Smooth muscle cell (in vitro differentiated cells): ENCODE results near the gene CNTNAP2. TPM values are rescaled to one million over a fixed set of nuclear protein-coding genes. Genes with fewer than 3 reads are reported as not detected.

Experiments
- DNase-seq: peaks from one replicate; lab custom pipeline; 2025; ENCODE audit not compliant: unreplicated experiment; lab: John Stamatoyannopoulos, UW
- H2AFZ ChIP-seq: fragments of 200-600 bp; sonication (generic); 2 replicates; pipeline ENCODE4 v1.6.0; 2016; ENCODE audit warnings: antibody characterized with exemption, low read depth, mild to moderate bottlenecking
- H3F3A ChIP-seq: fragments of 200-600 bp; sonication (generic); 2 replicates; pipeline ENCODE4 v1.6.0; 2017; ENCODE audit warnings: antibody characterized with exemption, low read depth
- H3K27ac ChIP-seq: fragments of 200-600 bp; sonication (generic); 2 replicates; pipeline ENCODE4 v1.5.1; 2016; ENCODE audit warnings: low read depth, mild to moderate bottlenecking
- H3K27me3 ChIP-seq: fragments of 200-600 bp; sonication (generic); 2 replicates; pipeline ENCODE4 v1.6.1; 2016; ENCODE audit warnings: low read depth, mild to moderate bottlenecking
- H3K36me3 ChIP-seq: fragments of 200-600 bp; sonication (generic); 2 replicates; pipeline ENCODE4 v1.5.1; 2016; ENCODE audit warnings: low read depth
- H3K4me1 ChIP-seq: fragments of 200-600 bp; sonication (generic); 2 replicates; pipeline ENCODE4 v1.5.1; 2016; ENCODE audit warnings: low read depth
- H3K4me2 ChIP-seq: fragments of 200-600 bp; sonication (generic); 2 replicates; pipeline ENCODE4 v1.6.0; 2016; ENCODE audit warnings: mild to moderate bottlenecking
- H3K4me3 ChIP-seq: fragments of 200-600 bp; sonication (generic); 2 replicates; pipeline ENCODE4 v1.5.1; 2016; ENCODE audit warnings: mild to moderate bottlenecking
- H3K79me2 ChIP-seq: fragments of 200-600 bp; sonication (generic); 2 replicates; pipeline ENCODE4 v1.6.0; 2016; ENCODE audit warnings: low read depth, mild to moderate bottlenecking
- H3K9ac ChIP-seq: fragments of 200-600 bp; sonication (generic); 2 replicates; pipeline ENCODE4 v1.6.0; 2016; ENCODE audit warnings: low read depth
- H3K9me3 ChIP-seq: fragments of 200-600 bp; sonication (generic); replicated peaks from 2 replicates; pipeline ENCODE4 v1.5.1; 2016; ENCODE audit warnings: low read depth
- H4K20me1 ChIP-seq: fragments of 200-600 bp; sonication (generic); 2 replicates; pipeline ENCODE4 v1.6.0; 2016; ENCODE audit warnings: low read depth
- WGBS: methylation state at CpG from one replicate; pipeline ENCODE4 v1.1.7; 2016; ENCODE audit warnings: low lambda C conversion rate; 5-methylcytosine and 5-hydroxymethylcytosine counted together
- polyA plus RNA-seq: library from polyadenylated mRNA; unstranded; fragments of >200 nt; fragmentation: Nextera tagmentation; extraction: Ambion mirVana; gene quantifications from 2 replicates; pipeline ENCODE4 v1.2.1, GENCODE V29; 2016
- total RNA-seq: library from RNA; depleted of rRNA; stranded (reverse); fragments of >200 nt; gene quantifications from 2 replicates; pipeline ENCODE4 v1.2.3, GENCODE V29; 2014
- TF ChIP-seq, protein P1 (sequence below): fragments of 200-600 bp; sonication (generic); IDR thresholded peaks from 2 replicates; pipeline ENCODE4 v1.5.1; 2017; ENCODE audit warnings: borderline replicate concordance, mild to moderate bottlenecking, antibody characterized with exemption; ENCODE audit not compliant: insufficient read depth, poor library complexity, severe bottlenecking

The CNTNAP2 gene
- total and polyA plus RNA-seq, 2 experiments from 2014 or later: 1.7 to 9.0 TPM

DNA sequence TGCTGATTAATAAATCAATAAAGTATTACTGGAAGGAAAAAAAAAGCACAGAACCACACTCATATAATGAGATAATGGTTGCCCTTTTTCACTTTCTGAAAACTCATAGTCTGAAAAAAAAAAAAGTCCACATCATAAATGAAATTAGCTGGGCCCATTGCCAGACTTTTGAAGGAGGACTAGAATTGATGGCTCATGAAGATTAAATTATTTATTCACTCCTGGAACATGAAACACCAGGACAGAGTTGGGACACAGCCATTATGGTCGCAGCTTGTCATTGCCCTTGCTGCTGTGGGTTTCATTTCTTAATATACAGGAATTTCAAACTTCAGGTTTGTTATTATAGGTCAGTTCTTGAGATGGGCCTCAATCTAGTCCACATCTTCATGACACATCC lies 91.9 kb downstream of the CNTNAP2 start:
- WGBS: 82% methylated on average over 1 of the region's 1 CpG
- TF ChIP-seq, protein P1, sequence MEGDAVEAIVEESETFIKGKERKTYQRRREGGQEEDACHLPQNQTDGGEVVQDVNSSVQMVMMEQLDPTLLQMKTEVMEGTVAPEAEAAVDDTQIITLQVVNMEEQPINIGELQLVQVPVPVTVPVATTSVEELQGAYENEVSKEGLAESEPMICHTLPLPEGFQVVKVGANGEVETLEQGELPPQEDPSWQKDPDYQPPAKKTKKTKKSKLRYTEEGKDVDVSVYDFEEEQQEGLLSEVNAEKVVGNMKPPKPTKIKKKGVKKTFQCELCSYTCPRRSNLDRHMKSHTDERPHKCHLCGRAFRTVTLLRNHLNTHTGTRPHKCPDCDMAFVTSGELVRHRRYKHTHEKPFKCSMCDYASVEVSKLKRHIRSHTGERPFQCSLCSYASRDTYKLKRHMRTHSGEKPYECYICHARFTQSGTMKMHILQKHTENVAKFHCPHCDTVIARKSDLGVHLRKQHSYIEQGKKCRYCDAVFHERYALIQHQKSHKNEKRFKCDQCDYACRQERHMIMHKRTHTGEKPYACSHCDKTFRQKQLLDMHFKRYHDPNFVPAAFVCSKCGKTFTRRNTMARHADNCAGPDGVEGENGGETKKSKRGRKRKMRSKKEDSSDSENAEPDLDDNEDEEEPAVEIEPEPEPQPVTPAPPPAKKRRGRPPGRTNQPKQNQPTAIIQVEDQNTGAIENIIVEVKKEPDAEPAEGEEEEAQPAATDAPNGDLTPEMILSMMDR: no peak
- DNase-seq: no peak
- Histone ChIP-seq H3K27ac (no peak overlapping the region), H3F3A (no peaks in the 10 kb centered on the region), H2AFZ (no peak overlapping the region), H3K79me2 (no peaks in the 10 kb centered on the region), H3K9ac (no peak overlapping the region), H3K36me3 (no peaks in the 10 kb centered on the region), H3K9me3 (no peaks in the 10 kb centered on the region), H3K4me1 (no peaks in the 10 kb centered on the region), H3K4me3 (no peak overlapping the region), H3K4me2 (no peak overlapping the region), H4K20me1 (no peaks in the 10 kb centered on the region), H3K27me3 (no peaks in the 10 kb centered on the region)

DNA sequence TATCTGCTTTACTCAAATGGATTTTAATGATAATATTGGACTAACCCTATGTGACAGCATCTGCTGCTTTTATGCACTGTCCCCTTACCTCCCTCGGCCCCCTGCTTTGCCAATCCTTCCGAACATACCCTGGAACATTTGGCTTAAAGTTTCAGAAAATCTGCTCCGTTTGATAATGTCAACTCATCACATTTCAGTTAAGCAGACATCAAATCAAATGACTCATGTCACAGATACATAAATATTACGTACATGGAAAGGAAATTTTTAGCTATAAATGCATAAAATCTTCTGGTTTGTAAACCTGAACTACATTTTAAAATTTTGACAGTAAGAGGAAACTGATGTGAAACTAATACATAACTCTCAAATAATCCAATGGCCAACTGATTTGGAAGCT lies 98.2 kb downstream of the CNTNAP2 start:
- Histone ChIP-seq H3K36me3 (no peaks in the 10 kb centered on the region), H3F3A (no peaks in the 10 kb centered on the region), H3K27me3 (no peaks in the 10 kb centered on the region), H4K20me1 (no peaks in the 10 kb centered on the region), H3K4me2 (no peak overlapping the region), H3K4me1 (no peaks in the 10 kb centered on the region), H2AFZ (no peak overlapping the region), H3K4me3 (no peak overlapping the region), H3K79me2 (no peaks in the 10 kb centered on the region), H3K9me3 (no peaks in the 10 kb centered on the region), H3K27ac (no peak overlapping the region), H3K9ac (no peak overlapping the region)
- 81% methylated on average over 4 of the region's 4 CpGs for WGBS
- TF ChIP-seq, protein P1: no peak
- no peak for DNase-seq

DNA sequence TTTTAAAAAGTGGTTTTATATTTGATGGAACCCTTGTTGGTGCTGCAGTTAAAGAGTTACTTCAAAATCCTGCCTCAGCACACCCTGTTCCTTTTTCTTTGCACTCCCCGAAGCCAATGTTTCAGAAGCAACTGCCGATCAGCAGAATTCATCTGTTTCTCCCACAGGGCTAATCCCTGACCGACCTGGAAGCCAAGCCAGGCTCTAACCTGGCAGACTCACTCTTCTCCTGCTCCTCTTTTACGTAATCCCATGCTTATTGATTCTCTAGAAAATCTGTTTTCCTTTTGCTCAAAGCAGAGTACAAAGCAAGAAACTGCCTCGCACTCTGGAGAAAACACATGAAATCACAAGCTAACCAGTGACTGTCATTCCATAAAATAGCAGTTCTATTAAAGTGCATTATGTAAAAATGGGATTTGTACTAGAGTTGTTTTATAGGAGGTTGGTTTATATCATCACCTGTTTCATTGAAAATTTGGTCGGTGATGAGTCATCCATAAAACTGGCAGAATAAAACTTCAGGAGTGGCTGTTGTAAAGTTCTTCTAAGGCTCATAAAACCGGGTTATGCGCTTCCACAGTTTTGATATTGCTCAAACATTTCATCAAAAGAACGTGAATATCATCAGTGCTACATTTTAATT lies 99.9 kb downstream of the CNTNAP2 start:
- H3K79me2 ChIP-seq: no peaks in the 10 kb centered on the region
- no peaks in the 10 kb centered on the region for H3F3A ChIP-seq
- H3K9me3 ChIP-seq: no peaks in the 10 kb centered on the region
- WGBS: 79% methylated on average over 9 of the region's 9 CpGs
- no peak overlapping the region for H2AFZ ChIP-seq
- H3K9ac ChIP-seq: no peak overlapping the region
- no peaks in the 10 kb centered on the region for H3K27me3 ChIP-seq
- no peak overlapping the region for H3K4me3 ChIP-seq
- DNase-seq: no peak
- no peaks in the 10 kb centered on the region for H4K20me1 ChIP-seq
- no peaks in the 10 kb centered on the region for H3K36me3 ChIP-seq
- TF ChIP-seq, protein P1: no peak
- H3K4me1 ChIP-seq: no peaks in the 10 kb centered on the region
- H3K4me2 ChIP-seq: no peak overlapping the region
- no peak overlapping the region for H3K27ac ChIP-seq

DNA sequence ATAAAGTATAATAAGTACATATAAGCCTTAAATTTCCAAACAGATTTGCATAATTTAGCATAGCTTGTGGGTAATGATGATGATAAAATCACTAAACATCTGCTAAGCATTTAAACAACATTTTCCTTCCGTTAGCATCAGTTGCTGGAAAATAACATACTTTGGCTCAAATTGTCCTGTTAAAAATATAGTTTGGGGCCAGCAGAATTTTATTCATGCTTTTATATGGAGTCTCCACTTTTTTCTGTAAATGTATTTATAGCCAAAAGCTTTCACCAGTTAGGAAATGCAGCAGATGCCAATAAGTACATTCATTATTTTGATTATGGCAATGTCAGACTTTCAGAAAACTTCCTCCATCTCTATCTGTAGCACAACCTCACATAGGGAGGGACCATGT lies 107.2 kb downstream of the CNTNAP2 start:
- 87% methylated on average over 1 of the region's 1 CpG for WGBS
- Histone ChIP-seq H3K4me2 (no peak overlapping the region), H2AFZ (no peak overlapping the region), H3K36me3 (no peaks in the 10 kb centered on the region), H3K79me2 (no peaks in the 10 kb centered on the region), H4K20me1 (no peaks in the 10 kb centered on the region), H3K9ac (no peak overlapping the region), H3F3A (no peaks in the 10 kb centered on the region), H3K4me1 (no peaks in the 10 kb centered on the region), H3K27ac (no peak overlapping the region), H3K9me3 (no peaks in the 10 kb centered on the region), H3K27me3 (no peaks in the 10 kb centered on the region), H3K4me3 (no peak overlapping the region)
- no peak for DNase-seq
- TF ChIP-seq, protein P1: no peak
